ENCODE measurements around the gene OPTC. TPM values are rescaled to one million over a fixed set of nuclear protein-coding genes. Genes with fewer than 3 reads are reported as not detected.
A peak's percentile ranks its signal among the peaks of the same experiment; 100 is the strongest.

OPTC gene
- total and polyA plus RNA-seq, 2 of the 8 experiments (the other 6 are each of a cell fraction or from before 2014, with no cell fraction given) = 1.1 to 4.0 TPM

GRCh38 chr1:203544978-203545816 is 51.2 kb downstream of the OPTC start:
- H2AK5ac ChIP-seq (ENCODE audit: low read depth, low read length) = no peak overlapping the region
- H3K18ac ChIP-seq (ENCODE audit: extremely low read depth, low read length) = no peak overlapping the region; the same call in 1 of the 2 replicates
- no peak for FAIRE-seq
- TF ChIP-seq SUZ12 (IDR thresholded peaks at IDR 0.05; ENCODE audit: low read length) (no peak), GTF2F1 (IDR thresholded peaks at IDR 0.05; ENCODE audit: borderline replicate concordance, low read depth, low read length) (no peak), ATF2 (IDR thresholded peaks at IDR 0.05; ENCODE audit: low read length) (no peak), ATF3 (IDR thresholded peaks at IDR 0.05; ENCODE audit: insufficient read depth, low read depth, low read length) (no peak), SP1 (IDR thresholded peaks at IDR 0.05; ENCODE audit: low read depth, low read length) (no peak), RNF2 (IDR thresholded peaks at IDR 0.05; ENCODE audit: borderline replicate concordance, low read depth, low read length, missing control alignments, poor library complexity, severe bottlenecking) (no peak), TCF12 (IDR thresholded peaks at IDR 0.05; ENCODE audit: low read depth, low read length) (no peak), TEAD4 (IDR thresholded peaks at IDR 0.05; ENCODE audit: low read depth, low read length) (no peak), SAP30 (IDR thresholded peaks at IDR 0.05; ENCODE audit: insufficient read depth, insufficient replicate concordance, low read length) (no peak)

More at GRCh38 chr1:203544978-203545816, 51.2 kb downstream of the OPTC start:
- Histone ChIP-seq H3K27me3 (replicated peaks in 1 of 4; ENCODE audit: control insufficient read depth in 3 of 4, extremely low read depth in 1 of 4, insufficient read depth in 3 of 4, low read length in 3 of 4) (no peaks in the 10 kb centered on the region), H2BK5ac (ENCODE audit: low read depth, low read length) (no peak overlapping the region), H2BK120ac (replicated peaks; ENCODE audit: low read depth, low read length) (no peak overlapping the region), H3K4ac (replicated peaks; ENCODE audit: insufficient read length, low read depth, low read length) (no peak overlapping the region), H3K4me2 (ENCODE audit: insufficient read depth in 1 of 2, low read depth in 2 of 2, low read length in 2 of 2) (0 out of 4 replicates have a peak overlapping the region, but pooled peaks of 1 of the 2 experiments have one; percentile 30), H2BK15ac (ENCODE audit: low read length) (no peak overlapping the region), H2BK20ac (ENCODE audit: low read length) (no peak overlapping the region), H3K4me3 (ENCODE audit: extremely low read depth in 1 of 4, insufficient read depth in 2 of 4, low read depth in 3 of 4, low read length in 4 of 4) (no peak overlapping the region), H3K4me1 (replicated peaks in 1 of 4; ENCODE audit: control insufficient read depth in 3 of 4, insufficient read depth in 4 of 4, low read length in 3 of 4) (peaks cover 5 to 25% (median 18%) of the 10 kb centered on the region in 4 experiments; a peak in 6 of 7 replicates), H3K23me2 (ENCODE audit: low read depth, low read length) (no peaks in the 10 kb centered on the region), H3K9me3 (ENCODE audit: insufficient read depth in 2 of 2, low read depth in 1 of 2, low read length in 1 of 2) (no peaks in the 10 kb centered on the region), H3K14ac (ENCODE audit: insufficient read length) (no peak overlapping the region), H4K91ac (replicated peaks; ENCODE audit: insufficient read length, low read length) (no peak overlapping the region), H3K79me1 (ENCODE audit: low read depth, low read length) (no peaks in the 10 kb centered on the region), H2AFZ (ENCODE audit: low read length) (peak overlapping the region; percentile 7; the same call in 1 of the 2 replicates), H2BK12ac (ENCODE audit: low read depth, low read length) (no peak overlapping the region; the same call in 1 of the 2 replicates), H3K23ac (ENCODE audit: insufficient read length) (no peak overlapping the region), H3K9ac (replicated peaks in 1 of 4; ENCODE audit: extremely low read depth in 1 of 4, low read depth in 3 of 4, low read length in 3 of 4) (no peak overlapping the region), H3K79me2 (ENCODE audit: control insufficient read depth in 1 of 2, insufficient read depth in 2 of 2, low read length in 2 of 2) (no peaks in the 10 kb centered on the region), H4K5ac (ENCODE audit: insufficient read length, low read depth, low read length) (no peak overlapping the region), H3K27ac (ENCODE audit: low read depth, low read length) (no peak overlapping the region), H4K20me1 (replicated peaks in 1 of 2; ENCODE audit: control insufficient read depth in 1 of 2, insufficient read depth in 2 of 2, low read length in 2 of 2) (no peaks in the 10 kb centered on the region), H3K56ac (replicated peaks; ENCODE audit: insufficient read length, low read depth, low read length) (no peak overlapping the region), H3K36me3 (ENCODE audit: control insufficient read depth in 2 of 4, insufficient read depth in 4 of 4, low read length in 3 of 4) (no peaks in the 10 kb centered on the region), H4K8ac (ENCODE audit: extremely low read depth, insufficient read depth, low read length) (no peak overlapping the region)
- ChIA-PET CTCF (ENCODE audit: partially characterized antibody) (interaction anchor here (0.6 kb wide), 2 partner anchors 40 to 419 kb away, joined by 3 to 5 read pairs; no protein-coding TSS in a partner anchor), POLR2A (ENCODE audit: partially characterized antibody) (interaction anchor here (1.1 kb wide), 1 partner anchor 13 kb away, joined by 3 read pairs; no protein-coding TSS in a partner anchor)
- no peak for DNase-seq (ENCODE audit: low read depth in 1 of 2, low spot score in 2 of 2)
- WGBS, 2 experiments (ENCODE audit: extremely low coverage in 1 of 2, insufficient coverage in 1 of 2, insufficient read length in 1 of 2, insufficient replicate concordance in 2 of 2, low coverage in 1 of 2, low lambda C conversion rate in 2 of 2, missing lambda C conversion rate in 1 of 2) = 86% methylated on average over 4 of the region's 4 CpGs; no CpG with 5 or more reads in 1 of the 2 experiments
